CD4-positive, alpha-beta T cell treated with Interleukin-4 for 4 hours (primary cell): ENCODE results near the gene SSBP1.
A peak's percentile ranks its signal among the peaks of the same experiment; 100 is the strongest.

Experiments
- DNase-seq: peaks from one replicate; pipeline ENCODE4 v3.0.0-alpha.2; 2020

The SSBP1 gene

GRCh38 chr7:141785706-141786552 is 47.8 kb downstream of the SSBP1 start:
- peak; percentile 53 for DNase-seq

- DNase-seq: no peak
Measured at GRCh38 chr7:141788296-141788695, 50.1 kb downstream of the SSBP1 start.

GRCh38 chr7:141789917-141790316 is 51.8 kb downstream of the SSBP1 start, which contains the start of gene TAS2R5:
Gene TAS2R5, plus strand, starts transcription at chr7:141790217. Its CDS starts 145 bp downstream, at chr7:141790362.
- no peak for DNase-seq

GRCh38 chr7:141792526-141792925 is 54.4 kb downstream of the SSBP1 start:
- DNase-seq: no peak
